Measurements from ENCODE around the gene FAM163B. TPM values are rescaled to one million over a fixed set of nuclear protein-coding genes. Genes with fewer than 3 reads are reported as not detected.

FAM163B gene
- polyA plus RNA-seq, 4 donors: 0.12 to 0.19 TPM; not detected in 2

DNA sequence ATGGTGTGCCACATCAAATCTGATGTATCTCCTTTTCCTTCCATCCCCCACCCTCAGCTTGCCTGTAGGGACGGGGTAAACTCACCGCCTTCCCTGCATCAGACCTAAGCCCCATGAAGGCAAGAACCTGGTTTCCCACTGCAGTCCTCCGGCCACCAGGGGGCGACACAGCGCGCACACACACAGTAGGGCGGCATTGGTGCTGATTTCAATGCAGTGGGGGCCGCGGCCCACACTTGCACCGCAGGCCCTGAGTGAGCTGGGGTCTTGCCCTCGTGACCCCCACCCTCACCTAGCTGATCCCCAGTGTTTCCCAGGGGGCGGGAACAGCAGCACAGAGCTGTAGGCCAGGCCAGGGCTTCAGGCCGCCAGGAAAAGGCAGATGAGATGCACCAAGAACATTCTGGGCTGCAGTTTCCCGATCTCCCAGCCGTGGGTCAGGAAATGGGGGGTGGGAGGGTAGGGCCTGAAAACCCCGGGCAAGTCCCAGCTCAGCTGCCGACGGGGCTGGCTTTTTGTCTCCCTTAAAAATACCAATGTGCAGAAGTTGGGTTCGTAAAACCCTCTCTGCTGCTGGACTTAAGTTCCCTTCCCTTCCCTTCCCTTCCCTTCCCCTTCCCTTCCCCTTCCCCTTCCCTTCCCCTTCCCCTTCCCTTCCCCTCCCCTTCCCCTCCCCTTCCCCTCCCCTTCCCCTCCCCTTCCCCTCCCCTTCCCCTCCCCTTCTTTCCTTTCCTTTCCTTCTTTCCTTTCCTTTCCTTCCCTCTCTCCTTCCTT lies 19.5 kb downstream of the FAM163B start:
- Histone ChIP-seq H3K4me3 (ENCODE audit: low read depth in 1 of 3, low read length in 3 of 3) (no peak overlapping the region), H3K9me3 (ENCODE audit: control insufficient read depth in 2 of 2, insufficient read depth in 1 of 2, low read depth in 1 of 2, low read length in 1 of 2) (no peaks in the 10 kb centered on the region), H3K27me3 (ENCODE audit: control insufficient read depth in 3 of 3, insufficient read depth in 3 of 3, low read length in 3 of 3) (peaks cover 0 to 23% (median 6%) of the 10 kb centered on the region in 3 donors), H3K27ac (ENCODE audit: low read depth in 1 of 3, low read length in 2 of 3) (no peak overlapping the region), H3K4me1 (ENCODE audit: control insufficient read depth in 3 of 3, insufficient read depth in 2 of 3, low read depth in 1 of 3, low read length in 2 of 3) (peaks cover 0 to 15% (median 0%) of the 10 kb centered on the region in 3 donors), H3K36me3 (ENCODE audit: control insufficient read depth in 3 of 3, insufficient read depth in 2 of 3, low read depth in 1 of 3, low read length in 3 of 3) (no peaks in the 10 kb centered on the region)
- FAIRE-seq: no peak
- no peak for DNase-seq
- 47 to 57% (median 49%) methylated on average over 18 to 19 of the region's 19 CpGs for WGBS, 3 donors

GRCh38 chr9:133587466-133587865 lies 21.7 kb downstream of the FAM163B start:
- Histone ChIP-seq H3K9me3 (ENCODE audit: control insufficient read depth in 2 of 2, insufficient read depth in 1 of 2, low read depth in 1 of 2, low read length in 1 of 2) (no peaks in the 10 kb centered on the region), H3K4me1 (ENCODE audit: control insufficient read depth in 3 of 3, insufficient read depth in 2 of 3, low read depth in 1 of 3, low read length in 2 of 3) (peaks cover 0 to 23% (median 0%) of the 10 kb centered on the region in 3 donors), H3K27ac (ENCODE audit: low read depth in 1 of 3, low read length in 2 of 3) (no peak overlapping the region), H3K36me3 (ENCODE audit: control insufficient read depth in 3 of 3, insufficient read depth in 2 of 3, low read depth in 1 of 3, low read length in 3 of 3) (no peaks in the 10 kb centered on the region), H3K4me3 (ENCODE audit: low read depth in 1 of 3, low read length in 3 of 3) (no peak overlapping the region), H3K27me3 (ENCODE audit: control insufficient read depth in 3 of 3, insufficient read depth in 3 of 3, low read length in 3 of 3) (peaks cover 0 to 26% (median 6%) of the 10 kb centered on the region in 3 donors)
- 85 to 88% (median 87%) methylated on average over 6 of the region's 6 CpGs for WGBS, 3 donors
- FAIRE-seq (no peak), DNase-seq (no peak)

DNA sequence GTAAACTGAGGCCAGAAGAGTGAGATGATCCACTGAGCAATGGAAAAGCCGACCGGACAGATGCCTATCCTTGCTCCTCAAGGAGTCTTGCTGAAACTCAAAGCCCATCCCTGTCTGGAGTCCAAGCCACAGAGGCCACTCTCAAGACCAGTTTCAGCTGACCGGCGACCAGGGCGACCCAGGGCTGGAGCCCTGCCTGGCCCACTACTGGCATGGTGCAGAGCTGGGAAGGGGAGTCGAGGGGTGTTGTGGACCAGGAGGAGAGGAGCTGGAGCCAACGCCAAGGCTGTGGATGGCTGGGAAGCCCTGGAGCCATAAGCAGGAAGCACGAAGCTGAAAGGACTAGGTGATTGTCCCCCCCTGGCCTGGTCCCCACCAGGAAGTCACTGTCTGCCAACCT lies 22.1 kb downstream of the FAM163B start:
- DNase-seq (no peak), FAIRE-seq (no peak)
- WGBS, 3 donors: 81 to 87% (median 87%) methylated on average over 8 of the region's 8 CpGs
- peaks cover 0 to 26% (median 6%) of the 10 kb centered on the region in 3 donors for H3K27me3 ChIP-seq (ENCODE audit: control insufficient read depth in 3 of 3, insufficient read depth in 3 of 3, low read length in 3 of 3)
- no peaks in the 10 kb centered on the region for H3K9me3 ChIP-seq (ENCODE audit: control insufficient read depth in 2 of 2, insufficient read depth in 1 of 2, low read depth in 1 of 2, low read length in 1 of 2)
- H3K4me3 ChIP-seq (ENCODE audit: low read depth in 1 of 3, low read length in 3 of 3): no peak overlapping the region
- H3K36me3 ChIP-seq (ENCODE audit: control insufficient read depth in 3 of 3, insufficient read depth in 2 of 3, low read depth in 1 of 3, low read length in 3 of 3): no peaks in the 10 kb centered on the region
- peaks cover 0 to 23% (median 0%) of the 10 kb centered on the region in 3 donors for H3K4me1 ChIP-seq (ENCODE audit: control insufficient read depth in 3 of 3, insufficient read depth in 2 of 3, low read depth in 1 of 3, low read length in 2 of 3)
- no peak overlapping the region for H3K27ac ChIP-seq (ENCODE audit: low read depth in 1 of 3, low read length in 2 of 3)

GRCh38 chr9:133585481-133586351 lies 23.5 kb downstream of the FAM163B start:
- no peak for FAIRE-seq
- peaks cover 0 to 23% (median 0%) of the 10 kb centered on the region in 3 donors for H3K4me1 ChIP-seq (ENCODE audit: control insufficient read depth in 3 of 3, insufficient read depth in 2 of 3, low read depth in 1 of 3, low read length in 2 of 3)
- 14 to 25% (median 17%) methylated on average over 41 to 43 of the region's 43 CpGs for WGBS, 3 donors
- no peak for DNase-seq
- peaks cover 0 to 26% (median 6%) of the 10 kb centered on the region in 3 donors for H3K27me3 ChIP-seq (ENCODE audit: control insufficient read depth in 3 of 3, insufficient read depth in 3 of 3, low read length in 3 of 3)
- H3K4me3 ChIP-seq (ENCODE audit: low read depth in 1 of 3, low read length in 3 of 3): no peak overlapping the region
- no peak overlapping the region for H3K27ac ChIP-seq (ENCODE audit: low read depth in 1 of 3, low read length in 2 of 3)
- no peaks in the 10 kb centered on the region for H3K36me3 ChIP-seq (ENCODE audit: control insufficient read depth in 3 of 3, insufficient read depth in 2 of 3, low read depth in 1 of 3, low read length in 3 of 3)
- no peaks in the 10 kb centered on the region for H3K9me3 ChIP-seq (ENCODE audit: control insufficient read depth in 2 of 2, insufficient read depth in 1 of 2, low read depth in 1 of 2, low read length in 1 of 2)

GRCh38 chr9:133584559-133585476 lies 24.4 kb downstream of the FAM163B start:
- Histone ChIP-seq H3K4me3 (ENCODE audit: low read depth in 1 of 3, low read length in 3 of 3) (no peak overlapping the region), H3K36me3 (ENCODE audit: control insufficient read depth in 3 of 3, insufficient read depth in 2 of 3, low read depth in 1 of 3, low read length in 3 of 3) (no peaks in the 10 kb centered on the region), H3K27ac (ENCODE audit: low read depth in 1 of 3, low read length in 2 of 3) (no peak overlapping the region), H3K4me1 (ENCODE audit: control insufficient read depth in 3 of 3, insufficient read depth in 2 of 3, low read depth in 1 of 3, low read length in 2 of 3) (peaks cover 0 to 23% (median 0%) of the 10 kb centered on the region in 3 donors), H3K9me3 (ENCODE audit: control insufficient read depth in 2 of 2, insufficient read depth in 1 of 2, low read depth in 1 of 2, low read length in 1 of 2) (no peaks in the 10 kb centered on the region), H3K27me3 (ENCODE audit: control insufficient read depth in 3 of 3, insufficient read depth in 3 of 3, low read length in 3 of 3) (peaks cover 0 to 26% (median 6%) of the 10 kb centered on the region in 3 donors)
- DNase-seq: peak in 1 of 2 donors; percentile 51
- no peak for FAIRE-seq
- WGBS, 3 donors: 3 to 9% (median 5%) methylated on average over 27 to 28 of the region's 28 CpGs

DNA sequence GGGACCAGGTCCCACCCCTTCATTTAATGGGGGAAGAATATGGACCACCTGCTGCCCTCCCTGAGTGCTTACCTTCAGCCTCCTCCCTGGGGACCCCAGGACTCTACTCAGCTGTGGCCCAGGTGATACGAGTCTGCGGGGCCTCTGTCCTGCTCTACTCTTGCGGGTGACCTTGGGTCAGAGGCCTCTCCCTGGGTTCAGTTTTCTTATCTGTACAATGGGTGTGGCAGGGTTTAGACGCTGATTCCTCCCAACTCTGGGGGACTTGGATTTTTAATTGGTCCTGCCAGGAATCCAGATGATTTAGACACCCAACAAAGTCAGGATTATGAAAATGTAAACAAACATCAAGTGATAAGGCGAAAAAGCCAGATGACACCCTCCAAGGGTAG lies 25.0 kb downstream of the FAM163B start:
- no peak for FAIRE-seq
- 12 to 49% (median 48%) methylated on average over 5 of the region's 5 CpGs for WGBS, 3 donors
- Histone ChIP-seq H3K4me3 (ENCODE audit: low read depth in 1 of 3, low read length in 3 of 3) (no peak overlapping the region), H3K4me1 (ENCODE audit: control insufficient read depth in 3 of 3, insufficient read depth in 2 of 3, low read depth in 1 of 3, low read length in 2 of 3) (peaks cover 0 to 23% (median 0%) of the 10 kb centered on the region in 3 donors), H3K27ac (ENCODE audit: low read depth in 1 of 3, low read length in 2 of 3) (no peak overlapping the region), H3K9me3 (ENCODE audit: control insufficient read depth in 2 of 2, insufficient read depth in 1 of 2, low read depth in 1 of 2, low read length in 1 of 2) (no peaks in the 10 kb centered on the region), H3K27me3 (ENCODE audit: control insufficient read depth in 3 of 3, insufficient read depth in 3 of 3, low read length in 3 of 3) (peaks cover 0 to 27% (median 6%) of the 10 kb centered on the region in 3 donors), H3K36me3 (ENCODE audit: control insufficient read depth in 3 of 3, insufficient read depth in 2 of 3, low read depth in 1 of 3, low read length in 3 of 3) (no peaks in the 10 kb centered on the region)
- DNase-seq: no peak

DNA sequence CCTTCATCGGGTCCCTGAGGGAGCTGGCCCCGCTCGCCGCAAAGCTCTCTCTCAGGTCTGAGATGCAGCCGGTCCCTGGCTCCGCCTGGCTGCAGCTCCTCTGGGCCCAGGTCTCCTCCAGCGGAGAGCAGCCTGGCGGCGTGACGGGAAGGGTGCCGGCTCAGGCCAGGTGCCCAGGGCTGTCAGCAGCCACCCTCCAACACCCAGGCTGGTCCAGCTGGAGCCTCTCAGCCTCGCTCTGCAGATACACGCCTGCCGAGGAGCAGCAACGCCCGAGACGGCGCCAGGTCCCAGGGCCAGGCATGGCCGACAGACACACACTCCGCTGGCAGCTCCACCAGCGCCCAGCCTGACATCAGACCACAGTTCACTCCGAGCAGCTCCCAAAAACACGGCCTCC lies 25.6 kb downstream of the FAM163B start:
- no peak for FAIRE-seq
- DNase-seq: no peak
- WGBS, 3 donors: 66 to 83% (median 73%) methylated on average over 22 to 23 of the region's 23 CpGs

More for the DNA sequence above, 25.6 kb downstream of the FAM163B start:
- no peak overlapping the region for H3K27ac ChIP-seq (ENCODE audit: low read depth in 1 of 3, low read length in 2 of 3)
- H3K27me3 ChIP-seq (ENCODE audit: control insufficient read depth in 3 of 3, insufficient read depth in 3 of 3, low read length in 3 of 3): peaks cover 0 to 32% (median 6%) of the 10 kb centered on the region in 3 donors
- no peak overlapping the region for H3K4me3 ChIP-seq (ENCODE audit: low read depth in 1 of 3, low read length in 3 of 3)
- no peaks in the 10 kb centered on the region for H3K9me3 ChIP-seq (ENCODE audit: control insufficient read depth in 2 of 2, insufficient read depth in 1 of 2, low read depth in 1 of 2, low read length in 1 of 2)
- peaks cover 0 to 23% (median 0%) of the 10 kb centered on the region in 3 donors for H3K4me1 ChIP-seq (ENCODE audit: control insufficient read depth in 3 of 3, insufficient read depth in 2 of 3, low read depth in 1 of 3, low read length in 2 of 3)
- H3K36me3 ChIP-seq (ENCODE audit: control insufficient read depth in 3 of 3, insufficient read depth in 2 of 3, low read depth in 1 of 3, low read length in 3 of 3): no peaks in the 10 kb centered on the region

Data from small intestine (tissue), 7 donors.